Right cardiac atrium (tissue), 5 donors: Measurements from ENCODE around the gene TRAF3IP3. TPM values are rescaled to one million over a fixed set of nuclear protein-coding genes. Genes with fewer than 3 reads are reported as not detected.

Experiments used
- ATAC-seq, 2 donors: fragments of 200-7000 bp; cut with Tn5 transposase; one replicate each; pipeline versions ENCODE4 v1.8.0 to v1.9.1; 2020; ENCODE audit warnings: moderate library complexity in 2 of 2, mild to moderate bottlenecking in 1 of 2
- DNase-seq, 3 donors: peaks; one replicate each; pipeline ENCODE4 v3.0.0-alpha.2; 2020
- H3K27ac ChIP-seq: one replicate; pipeline ENCODE4 v1.5.1; 2013; ENCODE audit warnings: mild to moderate bottlenecking, low read length, control low read depth, moderate library complexity
- H3K27me3 ChIP-seq: one replicate; pipeline ENCODE4 v1.6.1; 2013; ENCODE audit not compliant: control insufficient read depth, insufficient read depth
- H3K4me1 ChIP-seq: one replicate; pipeline ENCODE4 v1.6.1; 2013; ENCODE audit warnings: low read length; ENCODE audit not compliant: control insufficient read depth, insufficient read depth
- H3K4me3 ChIP-seq: one replicate; pipeline ENCODE4 v1.5.1; 2013; ENCODE audit warnings: low read length, control low read depth
- H3K9me3 ChIP-seq: one replicate; pipeline ENCODE4 v1.6.1; 2013; ENCODE audit warnings: low read length; ENCODE audit not compliant: control insufficient read depth
- WGBS: extraction: QIAGEN DNeasy Blood & Tissue Kit; methylation state at CpG from one replicate; pipeline ENCODE4 v1.1.7; 2013; 5-methylcytosine and 5-hydroxymethylcytosine counted together
- intact Hi-C, 4 donors: fragments of 100-400 bp; cut with DNase I; formaldehyde crosslinking; loops; one replicate each; pipeline versions ENCODE4 v1.11.0 to v1.14.0; 2022 to 2023
- polyA plus RNA-seq: library from polyadenylated mRNA; stranded (reverse); fragments of 200-250 nt; gene quantifications from one replicate; pipeline ENCODE4 v1.2.3, GENCODE V29; 2013
- total RNA-seq, 4 donors: library from RNA; stranded (reverse); fragmentation: NEBNext Ultra II Directional; extraction: Animal tissue kit (Norgen Biotek cat#: 25700); gene quantifications; one replicate each; pipeline ENCODE4 v1.2.1, GENCODE V29; 2021
- donor health status: healthy with polysubstance abuse.
- donor health status: DM: no; HTN: yes; CAD: no.
- donor health status: DM: no; HTN: no; CAD: no.
- donor health status: DM: no; HTN: yes; CAD: no; lungs with severe emphysema.
- donor health status: DM: yes; HTN: yes; CAD: no.

TRAF3IP3 gene
- total and polyA plus RNA-seq, 5 donors = 0.63 to 2.7 (median 1.3) TPM

DNA sequence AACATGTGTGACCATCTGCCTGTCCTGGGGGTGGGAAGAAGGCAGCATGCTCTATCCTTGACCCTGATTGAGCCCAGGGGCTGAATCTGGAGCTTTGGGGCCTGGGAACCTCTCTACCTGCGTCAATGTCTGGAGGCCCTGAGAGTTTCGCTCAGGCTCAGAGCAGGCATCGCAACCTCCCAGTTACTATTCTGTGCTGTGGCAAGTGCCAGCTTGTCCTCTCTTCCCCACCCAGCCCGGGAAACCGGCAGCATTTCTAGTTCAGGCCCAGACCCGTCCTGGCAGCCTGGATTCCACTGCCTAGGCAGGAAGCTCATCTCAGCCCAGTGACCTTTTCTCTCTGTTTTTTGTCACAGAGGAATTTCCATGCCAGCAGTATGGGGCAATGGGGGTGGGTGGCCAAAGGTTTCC is 60.1 kb downstream of the TRAF3IP3 start:
- Histone ChIP-seq H3K27ac (no peak overlapping the region), H3K4me1 (no peaks in the 10 kb centered on the region), H3K27me3 (no peaks in the 10 kb centered on the region), H3K9me3 (no peaks in the 10 kb centered on the region), H3K4me3 (no peak overlapping the region)
- DNase-seq = no peak
- intact Hi-C loops = no loop called here
- 73% methylated on average over 6 of the region's 6 CpGs for WGBS
- peak in 1 of 2 donors; percentile 19 for ATAC-seq

GRCh38 chr1:209816923-209817322 is 61.1 kb downstream of the TRAF3IP3 start:
- Histone ChIP-seq H3K4me1 (no peaks in the 10 kb centered on the region), H3K27ac (no peak overlapping the region), H3K27me3 (no peaks in the 10 kb centered on the region), H3K4me3 (no peak overlapping the region), H3K9me3 (no peaks in the 10 kb centered on the region)
- no peak for DNase-seq
- intact Hi-C loops = no loop called here
- no peak for ATAC-seq
- WGBS = 76% methylated on average over 3 of the region's 3 CpGs

- Histone ChIP-seq H3K4me3 (no peak overlapping the region), H3K27ac (no peak overlapping the region), H3K9me3 (no peaks in the 10 kb centered on the region), H3K27me3 (no peaks in the 10 kb centered on the region), H3K4me1 (no peaks in the 10 kb centered on the region)
- DNase-seq (no peak), ATAC-seq (no peak)
- 87% methylated on average over 1 of the region's 1 CpG for WGBS
- intact Hi-C loops = no loop called here
These were observed 61.8 kb downstream of the TRAF3IP3 start for GRCh38 chr1:209817691-209818090.

- 22% methylated on average over 1 of the region's 1 CpG for WGBS
- DNase-seq (no peak), ATAC-seq (no peak)
- Histone ChIP-seq H3K4me3 (no peak overlapping the region), H3K27me3 (no peaks in the 10 kb centered on the region), H3K9me3 (no peaks in the 10 kb centered on the region), H3K4me1 (no peaks in the 10 kb centered on the region), H3K27ac (no peak overlapping the region)
- intact Hi-C loops = no loop called here
These were observed 63.2 kb downstream of the TRAF3IP3 start for GRCh38 chr1:209819058-209819457.

DNA sequence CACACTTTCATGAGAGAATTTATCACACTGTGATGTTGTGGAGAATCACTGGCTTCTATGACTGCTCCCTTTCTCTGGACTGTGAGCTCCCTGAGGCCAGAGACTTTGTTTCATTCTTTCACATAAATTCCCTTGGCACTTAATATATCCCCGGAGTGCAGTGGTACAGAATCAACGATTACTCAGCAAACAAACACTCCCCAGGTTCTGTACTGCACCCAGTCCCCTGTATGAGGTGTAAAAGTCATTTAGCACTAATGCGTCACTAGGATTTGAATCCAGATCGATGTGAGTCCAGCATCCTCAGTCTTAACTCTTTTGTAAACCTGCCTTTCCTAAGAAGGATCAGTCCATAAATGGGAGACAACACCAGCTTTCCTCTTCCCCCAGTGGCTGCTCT is 65.1 kb downstream of the TRAF3IP3 start:
- WGBS = 78% methylated on average over 4 of the region's 4 CpGs
- ATAC-seq (no peak), DNase-seq (no peak)
- Histone ChIP-seq H3K4me3 (no peak overlapping the region), H3K9me3 (no peaks in the 10 kb centered on the region), H3K4me1 (no peaks in the 10 kb centered on the region), H3K27ac (no peak overlapping the region), H3K27me3 (no peaks in the 10 kb centered on the region)
- intact Hi-C loops = loop anchor here in 1 of 4 donors (10.0 kb wide), 1 partner anchor 236 kb away; the partner anchor contains the start of gene CAMK1G

DNA sequence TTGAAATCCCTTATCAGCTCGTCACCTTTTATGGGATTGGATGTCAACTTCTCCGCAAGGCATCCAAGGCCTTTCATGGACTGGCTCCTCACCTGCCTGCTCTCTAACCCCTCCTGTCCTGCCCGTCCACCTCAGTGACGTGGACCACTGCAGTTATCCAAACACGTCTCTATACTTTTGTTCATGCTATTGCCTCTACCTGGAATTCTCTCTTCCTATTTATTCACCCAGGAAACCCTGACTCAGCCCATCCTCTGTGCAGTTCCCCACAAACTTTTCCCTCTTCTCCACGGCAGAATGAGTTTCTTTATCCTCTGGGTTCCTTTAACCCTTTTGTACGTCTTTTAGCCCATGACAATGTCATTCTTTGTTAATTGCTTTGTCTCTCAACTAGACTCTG is 66.9 kb downstream of the TRAF3IP3 start:
- WGBS = 70% methylated on average over 7 of the region's 7 CpGs
- DNase-seq = no peak
- ATAC-seq = no peak
- Histone ChIP-seq H3K4me3 (no peak overlapping the region), H3K9me3 (no peaks in the 10 kb centered on the region), H3K27me3 (no peaks in the 10 kb centered on the region), H3K27ac (no peak overlapping the region), H3K4me1 (no peaks in the 10 kb centered on the region)
- intact Hi-C loops = loop anchor here in 1 of 4 donors (10.0 kb wide), 1 partner anchor 238 kb away; the partner anchor contains the start of gene CAMK1G

DNA sequence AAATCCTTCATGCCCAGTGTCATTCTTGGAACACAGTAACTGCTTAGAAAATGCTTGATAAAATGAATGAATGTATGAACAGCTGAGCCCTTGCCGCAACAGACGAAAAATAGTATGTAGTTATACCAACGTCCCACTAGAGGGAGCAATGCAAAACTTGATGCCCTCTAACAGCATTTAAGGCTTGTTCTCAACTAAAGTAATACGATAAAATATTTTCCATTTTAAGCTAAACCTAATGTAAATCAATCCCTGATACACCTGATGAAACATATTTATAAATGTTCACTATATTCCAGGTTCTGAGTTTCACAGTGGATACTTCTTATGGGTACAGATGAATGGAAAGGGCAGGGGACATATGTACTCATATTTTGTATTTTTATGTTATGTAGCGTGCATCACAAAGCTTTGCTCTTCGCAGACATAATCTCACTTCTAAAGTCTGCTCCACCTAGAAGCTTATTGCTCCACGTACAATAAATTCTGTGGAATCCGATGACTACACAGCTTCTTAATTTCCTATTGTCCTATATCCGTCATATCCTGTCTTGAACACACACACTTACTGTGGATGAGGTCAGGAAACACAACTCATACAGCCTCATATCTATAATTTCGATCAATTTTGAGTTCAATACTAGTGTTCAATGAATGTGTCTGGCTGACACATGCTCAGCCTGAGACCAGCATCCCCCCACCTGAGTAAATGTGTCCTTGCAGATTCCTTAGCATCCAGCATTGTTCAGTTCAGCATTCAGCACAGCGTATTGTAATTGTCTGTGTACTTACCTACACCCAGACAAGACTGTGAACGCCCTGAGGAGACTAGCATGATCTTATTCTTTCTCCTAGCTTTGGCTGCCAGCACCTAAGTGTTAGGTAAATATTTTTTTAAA is 67.5 kb downstream of the TRAF3IP3 start:
- intact Hi-C loops = loop anchor here in 1 of 4 donors (10.0 kb wide), 1 partner anchor 239 kb away; the partner anchor contains the start of gene CAMK1G
- Histone ChIP-seq H3K4me3 (no peak overlapping the region), H3K9me3 (no peaks in the 10 kb centered on the region), H3K27me3 (no peaks in the 10 kb centered on the region), H3K27ac (no peak overlapping the region), H3K4me1 (no peaks in the 10 kb centered on the region)
- DNase-seq (no peak), ATAC-seq (peak in 1 of 2 donors; percentile 7)
- 36% methylated on average over 12 of the region's 12 CpGs for WGBS

GRCh38 chr1:209825591-209826434 is 70.0 kb downstream of the TRAF3IP3 start:
- H3K9me3 ChIP-seq = no peaks in the 10 kb centered on the region
- H3K27me3 ChIP-seq = no peaks in the 10 kb centered on the region
- 78% methylated on average over 11 of the region's 11 CpGs for WGBS
- H3K27ac ChIP-seq = no peak overlapping the region
- intact Hi-C loops = loop anchor here in 1 of 4 donors (10.0 kb wide), 1 partner anchor 241 kb away; the partner anchor contains the start of gene CAMK1G
- no peak for ATAC-seq
- no peak for DNase-seq
- H3K4me1 ChIP-seq = peaks cover 2% of the 10 kb centered on the region
- no peak overlapping the region for H3K4me3 ChIP-seq

DNA sequence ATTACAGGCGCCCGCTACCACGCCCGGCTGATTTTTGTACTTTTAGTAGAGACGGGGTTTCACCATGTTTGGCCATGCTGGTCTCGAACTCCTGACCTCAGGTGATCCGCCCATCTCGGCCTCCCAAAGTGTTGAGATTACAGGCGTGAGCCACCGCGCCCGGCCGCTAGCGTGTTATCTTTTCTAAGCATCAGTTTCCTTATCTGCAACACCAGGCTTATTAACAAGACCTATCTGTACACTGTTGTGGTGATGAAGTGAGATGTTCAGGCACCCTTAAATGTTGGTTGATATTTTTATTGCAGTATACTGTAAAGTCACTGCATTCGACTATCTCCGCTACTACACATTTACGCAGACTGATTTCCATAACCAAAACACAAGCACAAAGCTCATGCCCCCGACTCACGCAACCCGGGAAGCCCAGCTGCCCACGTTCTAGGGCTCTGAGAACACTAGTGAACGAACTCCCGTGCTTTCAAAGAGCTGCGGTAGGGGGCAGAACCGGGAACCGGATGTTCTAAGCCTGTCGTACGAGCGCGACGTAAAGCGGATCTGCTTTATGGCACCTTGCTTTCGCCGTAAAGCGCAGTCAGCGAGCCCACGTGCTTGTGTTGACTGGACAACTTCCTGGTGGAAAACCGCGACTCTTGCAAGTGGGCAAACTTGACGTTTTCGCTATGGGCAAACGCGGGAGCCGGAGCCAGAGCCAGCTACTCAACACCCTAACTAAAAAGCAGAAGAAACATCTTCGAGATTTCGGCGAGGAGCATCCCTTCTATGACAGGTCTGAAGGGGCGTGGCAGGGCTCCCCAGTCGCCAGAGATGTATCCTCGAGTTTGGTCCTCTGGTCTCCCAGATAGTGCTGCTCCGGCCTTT is 71.8 kb downstream of the TRAF3IP3 start, which contains the start of gene UTP25:
TSS of gene UTP25 (plus strand) at position 589 of the 879 bp plus-strand sequence. CDS start at position 681, 92 bp downstream.
- Histone ChIP-seq H3K4me1 (peaks cover 2% of the 10 kb centered on the region), H3K27ac (peak within 1 kb of the TSS; percentile 21), H3K27me3 (no peaks in the 10 kb centered on the region), H3K4me3 (peak within 1 kb of the TSS; percentile 97), H3K9me3 (no peaks in the 10 kb centered on the region)
- intact Hi-C loops = loop anchor here in 1 of 4 donors (10.0 kb wide), 1 partner anchor 243 kb away; the partner anchor contains the start of gene CAMK1G
- ATAC-seq (peak; percentile 95), DNase-seq (peak; percentile 93 to 97 (median 97))
- 20% methylated on average over 51 of the region's 51 CpGs for WGBS

GRCh38 chr1:209829716-209830115 is 73.9 kb downstream of the TRAF3IP3 start:
- WGBS = 76% methylated on average over 2 of the region's 2 CpGs
- intact Hi-C loops = loop anchor here in 1 of 4 donors (10.0 kb wide), 1 partner anchor 245 kb away; the partner anchor contains the start of gene CAMK1G
- no peak overlapping the region for H3K4me3 ChIP-seq

More at GRCh38 chr1:209829716-209830115, 73.9 kb downstream of the TRAF3IP3 start:
- H3K9me3 ChIP-seq = no peaks in the 10 kb centered on the region
- H3K27ac ChIP-seq = no peak overlapping the region
- DNase-seq (no peak), ATAC-seq (no peak)
- no peaks in the 10 kb centered on the region for H3K27me3 ChIP-seq
- peaks cover 2% of the 10 kb centered on the region for H3K4me1 ChIP-seq
